Measurements from ENCODE around the gene HSPA12A. TPM values are rescaled to one million over a fixed set of nuclear protein-coding genes. Genes with fewer than 3 reads are reported as not detected.

HSPA12A gene
- total RNA-seq, 2 donors from 2014 or later = 5.7 to 19.4 TPM

DNA sequence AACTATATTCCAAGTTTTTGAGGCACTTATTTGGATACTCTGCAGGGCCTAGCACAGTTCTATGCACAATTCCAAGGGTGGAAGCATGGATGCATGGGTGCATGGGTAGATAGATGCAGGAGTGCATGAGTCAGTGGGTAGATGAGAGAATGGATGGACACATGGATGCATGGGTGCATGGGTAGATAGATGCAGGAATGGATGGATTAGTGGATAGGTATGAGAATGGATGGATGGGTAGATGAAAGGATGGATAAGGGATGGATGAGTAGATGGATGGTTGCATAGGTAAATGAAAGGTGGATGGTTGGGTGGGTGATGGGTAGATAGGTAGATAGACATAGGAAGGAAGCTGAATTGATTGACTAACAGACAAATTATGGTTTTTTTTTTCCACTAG lies 106.0 kb downstream of the HSPA12A start:
- no peak for TF ChIP-seq POLR2AphosphoS5 (IDR thresholded peaks at IDR 0.05)
- TF ChIP-seq POLR2A (IDR thresholded peaks at IDR 0.05) = no peak
- TF ChIP-seq, protein P1, sequence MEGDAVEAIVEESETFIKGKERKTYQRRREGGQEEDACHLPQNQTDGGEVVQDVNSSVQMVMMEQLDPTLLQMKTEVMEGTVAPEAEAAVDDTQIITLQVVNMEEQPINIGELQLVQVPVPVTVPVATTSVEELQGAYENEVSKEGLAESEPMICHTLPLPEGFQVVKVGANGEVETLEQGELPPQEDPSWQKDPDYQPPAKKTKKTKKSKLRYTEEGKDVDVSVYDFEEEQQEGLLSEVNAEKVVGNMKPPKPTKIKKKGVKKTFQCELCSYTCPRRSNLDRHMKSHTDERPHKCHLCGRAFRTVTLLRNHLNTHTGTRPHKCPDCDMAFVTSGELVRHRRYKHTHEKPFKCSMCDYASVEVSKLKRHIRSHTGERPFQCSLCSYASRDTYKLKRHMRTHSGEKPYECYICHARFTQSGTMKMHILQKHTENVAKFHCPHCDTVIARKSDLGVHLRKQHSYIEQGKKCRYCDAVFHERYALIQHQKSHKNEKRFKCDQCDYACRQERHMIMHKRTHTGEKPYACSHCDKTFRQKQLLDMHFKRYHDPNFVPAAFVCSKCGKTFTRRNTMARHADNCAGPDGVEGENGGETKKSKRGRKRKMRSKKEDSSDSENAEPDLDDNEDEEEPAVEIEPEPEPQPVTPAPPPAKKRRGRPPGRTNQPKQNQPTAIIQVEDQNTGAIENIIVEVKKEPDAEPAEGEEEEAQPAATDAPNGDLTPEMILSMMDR (IDR thresholded peaks at IDR 0.05) = no peak
- Histone ChIP-seq H3K36me3 (no peaks in the 10 kb centered on the region), H3K4me1 (replicated peaks) (no peaks in the 10 kb centered on the region), H3K9me3 (no peaks in the 10 kb centered on the region), H3K4me3 (no peak overlapping the region), H3K27me3 (replicated peaks; ENCODE audit: insufficient read depth) (no peaks in the 10 kb centered on the region), H3K27ac (no peak overlapping the region)
- DNase-seq (ENCODE audit: low spot score) = no peak
- intact Hi-C loops (cut with DNase I) = no loop called here

DNA sequence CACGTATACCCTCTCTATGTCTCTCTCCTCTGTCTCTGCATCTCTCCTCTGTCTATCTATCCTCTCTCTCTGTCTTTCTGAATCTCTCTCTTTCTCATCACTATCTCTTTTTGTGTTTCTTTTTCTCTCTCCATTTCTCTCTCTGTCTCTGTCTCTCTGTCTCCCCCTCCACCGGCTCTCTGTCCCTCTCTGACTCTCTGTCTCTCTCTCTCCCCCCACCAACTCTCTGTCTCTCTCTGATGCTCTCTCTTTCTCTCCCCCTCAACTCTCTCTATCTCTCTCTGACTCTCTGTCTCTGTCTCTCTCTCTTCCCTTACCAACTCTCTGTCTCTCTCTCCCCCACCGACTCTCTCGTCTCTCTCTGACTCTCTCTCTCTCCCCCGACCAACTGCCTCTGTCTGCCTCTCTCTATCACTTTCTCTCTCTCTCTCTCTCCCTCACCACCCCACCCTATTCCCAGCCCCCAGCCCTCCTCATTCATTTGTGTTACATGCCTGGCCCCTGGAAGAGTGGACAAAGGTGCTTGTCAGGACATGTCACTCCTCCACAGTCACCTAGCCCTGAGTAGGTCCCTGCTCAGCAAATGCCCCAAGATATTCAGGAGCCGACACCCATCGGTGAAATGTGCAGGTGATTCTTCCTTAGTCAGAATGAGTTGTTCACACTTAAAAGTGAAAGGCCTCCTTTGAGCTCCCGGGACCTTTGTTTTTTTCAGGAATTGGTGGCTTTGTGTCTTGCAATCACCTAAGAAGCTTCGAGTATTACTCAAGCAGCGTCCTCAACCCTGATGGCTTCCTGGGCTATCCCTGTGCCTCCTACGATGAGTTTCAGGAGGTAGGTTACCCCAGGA lies 108.0 kb downstream of the HSPA12A start:
- Histone ChIP-seq H3K9me3 (no peaks in the 10 kb centered on the region), H3K4me1 (replicated peaks) (no peaks in the 10 kb centered on the region), H3K27ac (no peak overlapping the region), H3K36me3 (no peaks in the 10 kb centered on the region), H3K27me3 (replicated peaks; ENCODE audit: insufficient read depth) (no peaks in the 10 kb centered on the region), H3K4me3 (no peak overlapping the region)
- 67% methylated on average over 11 of the region's 11 CpGs for WGBS
- intact Hi-C loops (cut with DNase I) = no loop called here
- TF ChIP-seq, protein P1 (IDR thresholded peaks at IDR 0.05) = no peak
- no peak for TF ChIP-seq POLR2A (IDR thresholded peaks at IDR 0.05)
- TF ChIP-seq POLR2AphosphoS5 (IDR thresholded peaks at IDR 0.05) = no peak
- DNase-seq (ENCODE audit: low spot score) = no peak

DNA sequence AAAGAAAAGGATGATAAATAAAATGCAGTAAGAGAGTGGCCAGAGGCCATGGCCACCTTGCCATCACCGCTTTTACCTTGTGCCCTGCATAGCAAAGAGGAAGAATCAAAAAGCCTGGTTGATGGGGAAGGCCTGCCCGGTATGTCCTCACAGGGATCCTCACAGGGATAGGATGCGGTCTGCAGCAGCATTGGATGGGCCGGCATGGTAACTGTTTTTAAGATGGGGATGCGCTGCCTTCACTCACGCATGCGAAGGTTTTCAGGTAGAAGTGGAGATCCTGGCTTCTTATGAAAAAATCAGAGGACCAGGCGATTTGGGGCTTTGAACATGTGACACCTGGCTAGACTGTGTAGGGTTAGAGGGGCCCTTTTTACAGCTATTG lies 109.2 kb downstream of the HSPA12A start:
- WGBS = 87% methylated on average over 8 of the region's 8 CpGs
- Histone ChIP-seq H3K4me1 (replicated peaks) (no peaks in the 10 kb centered on the region), H3K4me3 (no peak overlapping the region), H3K27ac (no peak overlapping the region), H3K27me3 (replicated peaks; ENCODE audit: insufficient read depth) (no peaks in the 10 kb centered on the region), H3K9me3 (no peaks in the 10 kb centered on the region), H3K36me3 (no peaks in the 10 kb centered on the region)
- intact Hi-C loops (cut with DNase I) = no loop called here
- no peak for DNase-seq (ENCODE audit: low spot score)
- no peak for TF ChIP-seq POLR2AphosphoS5 (IDR thresholded peaks at IDR 0.05)
- TF ChIP-seq POLR2A (IDR thresholded peaks at IDR 0.05) = no peak
- TF ChIP-seq, protein P1 (IDR thresholded peaks at IDR 0.05) = no peak

DNA sequence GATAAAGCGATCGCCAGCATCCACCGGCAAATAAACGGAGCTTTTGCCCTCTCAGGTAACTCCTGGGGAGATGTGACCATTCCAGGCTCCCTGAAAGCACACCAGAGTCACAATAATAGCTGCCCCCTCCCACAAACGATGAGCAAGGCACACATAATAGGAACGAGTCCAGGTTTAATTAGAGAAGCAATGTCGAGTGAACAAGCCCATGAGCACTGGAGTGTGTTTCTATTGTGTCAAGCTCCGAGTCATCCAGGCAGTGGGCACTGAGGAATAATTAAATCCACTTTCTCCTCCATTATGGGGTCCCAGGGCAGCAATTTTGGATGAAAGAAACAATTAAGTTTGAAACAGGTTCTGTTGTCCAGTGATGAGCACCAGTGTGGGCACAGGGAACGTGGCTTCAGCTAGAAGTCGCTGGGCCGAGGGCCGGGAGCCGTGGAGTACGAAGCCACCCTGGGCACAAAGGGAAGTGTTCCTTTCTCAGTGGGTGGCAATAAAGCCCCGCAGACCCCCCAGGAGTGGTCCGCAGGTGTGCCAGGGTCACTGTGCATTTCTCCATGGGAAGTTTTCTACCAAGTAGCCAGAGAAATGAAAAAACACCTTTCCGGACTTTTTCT lies 109.7 kb downstream of the HSPA12A start:
- H3K27ac ChIP-seq = no peak overlapping the region
- H3K9me3 ChIP-seq = no peaks in the 10 kb centered on the region
- TF ChIP-seq, protein P1 (IDR thresholded peaks at IDR 0.05) = no peak
- TF ChIP-seq POLR2A (IDR thresholded peaks at IDR 0.05) (no peak), POLR2AphosphoS5 (IDR thresholded peaks at IDR 0.05) (no peak)
- H3K36me3 ChIP-seq = no peaks in the 10 kb centered on the region
- intact Hi-C loops (cut with DNase I) = no loop called here
- H3K4me1 ChIP-seq (replicated peaks) = no peaks in the 10 kb centered on the region
- DNase-seq (ENCODE audit: low spot score) = no peak
- no peak overlapping the region for H3K4me3 ChIP-seq
- WGBS = 85% methylated on average over 17 of the region's 17 CpGs
- no peaks in the 10 kb centered on the region for H3K27me3 ChIP-seq (replicated peaks; ENCODE audit: insufficient read depth)

All from prostate gland (tissue), 2 donors.